CD4-positive, alpha-beta T cell (primary cell): ENCODE measurements around the gene PRAC1. TPM values are rescaled to one million over a fixed set of nuclear protein-coding genes. Genes with fewer than 3 reads are reported as not detected.

ENCODE experiments used
- ATAC-seq: fragments of 200-7000 bp; cut with Tn5 transposase; one replicate; pipeline ENCODE4 v1.10.0; 2022; ENCODE audit warnings: mild to moderate bottlenecking; ENCODE audit not compliant: poor library complexity
- CTCF ChIA-PET: fragments of 350-600 bp; sonication (Branson Sonifier 250); formaldehyde crosslinking; loops from one replicate; lab custom pipeline; 2021; ENCODE audit warnings: antibody characterized with exemption, inconsistent platforms; lab: Charles Lee
- POLR2A ChIA-PET: fragments of 350-600 bp; sonication (Branson Sonifier 250); formaldehyde crosslinking; loops from one replicate; lab custom pipeline; 2021; ENCODE audit warnings: antibody characterized with exemption, inconsistent platforms; lab: Charles Lee
- DNase-seq, 14 experiments: peaks; one replicate each; pipeline ENCODE4 v3.0.0-alpha.2; 2013 to 2020; ENCODE audit warnings: mixed read lengths in 2 of 14
- H3K27ac ChIP-seq, 2 donors: one replicate each; pipeline versions ENCODE4 v1.5.1 to v1.7.0; 2013; ENCODE audit warnings: low read length in 2 of 2, low read depth in 1 of 2, mild to moderate bottlenecking in 1 of 2
- H3K27me3 ChIP-seq, 2 experiments: 1 replicate in 1 of 2; 2 replicates in 1 of 2; pipeline versions ENCODE4 v1.6.1 to v1.7.0; 2013; ENCODE audit warnings: low read length in 2 of 2, control low read depth in 1 of 2, mild to moderate bottlenecking in 1 of 2, moderate library complexity in 1 of 2; ENCODE audit not compliant: insufficient read depth in 2 of 2, control insufficient read depth in 1 of 2
- H3K36me3 ChIP-seq: one replicate; pipeline ENCODE4 v1.6.1; 2013; ENCODE audit warnings: low read length, control low read depth; ENCODE audit not compliant: insufficient read depth
- H3K4me1 ChIP-seq: one replicate; pipeline ENCODE4 v1.6.1; 2013; ENCODE audit warnings: low read length, control low read depth; ENCODE audit not compliant: insufficient read depth
- H3K4me3 ChIP-seq: one replicate; pipeline ENCODE4 v1.5.1; 2013; ENCODE audit warnings: mild to moderate bottlenecking, low read length, moderate library complexity
- H3K9me3 ChIP-seq, 2 experiments: 1 replicate in 1 of 2; 2 replicates in 1 of 2; pipeline versions ENCODE4 v1.6.1 to v1.7.0; 2013; ENCODE audit warnings: low read length in 2 of 2, mild to moderate bottlenecking in 2 of 2, control low read depth in 1 of 2, moderate library complexity in 1 of 2; ENCODE audit not compliant: control insufficient read depth in 1 of 2, insufficient read depth in 1 of 2
- H3K27ac Mint-ChIP-seq: one replicate; pipeline ENCODE4 v1.8.0; 2020; ENCODE audit warnings: mixed read lengths
- H3K27me3 Mint-ChIP-seq: one replicate; pipeline ENCODE4 v1.8.0; 2021; ENCODE audit warnings: mixed read lengths
- H3K36me3 Mint-ChIP-seq: one replicate; pipeline ENCODE4 v1.8.0; 2021; ENCODE audit warnings: low read depth, mixed read lengths
- H3K4me1 Mint-ChIP-seq: one replicate; pipeline ENCODE4 v1.8.0; 2021; ENCODE audit warnings: low read depth, mixed read lengths
- H3K4me3 Mint-ChIP-seq: one replicate; pipeline ENCODE4 v1.8.0; 2020; ENCODE audit warnings: mild to moderate bottlenecking, mixed read lengths
- H3K9me3 Mint-ChIP-seq: one replicate; pipeline ENCODE4 v1.8.0; 2020; ENCODE audit warnings: mixed read lengths
- intact Hi-C, 2 experiments: fragments of 100-400 bp; cut with DNase I in 1 of 2; cut with micrococcal nuclease in 1 of 2; formaldehyde crosslinking; loops; one replicate each; pipeline versions ENCODE4 v1.15.1 to v1.9.0; 2023 to 2025; cut with DNase I, micrococcal nuclease
- total RNA-seq, 174 experiments: library from RNA in 2 of 174; stranded (reverse) in 2 of 174; gene quantifications; one replicate each; pipeline ENCODE4 v1.2.3 and lab custom pipeline; 2021 to 2026
- TF ChIP-seq, protein P1 (sequence below): fragments of 200-600 bp; IDR thresholded peaks from one replicate; pipeline ENCODE4 v1.8.0; 2022; ENCODE audit warnings: antibody characterized with exemption, mild to moderate bottlenecking

Gene PRAC1
- total RNA-seq, 2 experiments from 2014 or later: not detected

DNA sequence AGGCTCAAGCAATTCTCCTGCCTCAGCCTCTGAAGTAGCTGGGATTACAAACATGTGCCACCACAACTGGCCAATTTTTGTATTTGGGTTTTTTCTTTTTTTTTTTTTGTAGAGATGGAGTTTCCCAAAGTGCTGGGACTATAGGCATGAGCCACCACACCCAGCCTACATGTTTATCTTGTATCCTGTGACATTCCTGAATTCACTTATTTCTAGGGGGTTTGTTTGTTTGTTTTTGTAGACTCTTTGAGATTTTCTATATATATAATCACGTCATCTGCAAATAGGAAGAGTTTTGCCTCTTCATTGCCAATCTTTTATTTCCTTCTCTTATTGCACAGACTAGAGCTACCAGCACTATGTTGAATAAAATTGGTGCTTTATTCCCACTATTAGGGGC lies 29.1 kb downstream of the PRAC1 start:
- POLR2A ChIA-PET: interaction anchor here (1.0 kb wide), 1 partner anchor 186 kb away, joined by 3 read pairs; no protein-coding TSS in a partner anchor
- CTCF ChIA-PET: interaction anchor here (1.2 kb wide), 1 partner anchor 15 kb away, joined by 7 read pairs; no protein-coding TSS in a partner anchor

DNA sequence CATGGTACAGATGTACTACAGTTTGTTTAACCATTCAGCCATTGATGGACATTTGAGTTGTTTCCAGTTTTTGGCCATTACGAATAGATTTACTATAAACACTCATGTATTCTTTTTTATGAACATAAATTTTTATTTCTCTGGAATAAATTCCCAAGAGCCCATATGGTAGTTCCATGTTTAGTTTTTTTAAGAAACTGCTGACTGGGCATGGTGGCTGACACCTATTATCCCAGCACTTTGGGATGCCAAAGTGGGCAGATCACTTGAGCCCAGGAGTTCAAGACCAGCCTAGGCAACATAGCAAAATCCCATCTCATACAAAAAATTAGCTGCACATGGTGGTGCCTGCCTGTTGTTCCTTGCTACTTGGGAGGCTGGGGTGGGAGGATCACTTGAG lies 30.3 kb downstream of the PRAC1 start:
- H3K27ac ChIP-seq: no peak overlapping the region
- no peak overlapping the region for H3K4me3 Mint-ChIP-seq
- H3K36me3 ChIP-seq: no peaks in the 10 kb centered on the region
- CTCF ChIA-PET: interaction anchor here (1.2 kb wide), 1 partner anchor 13 kb away, joined by 7 read pairs; no protein-coding TSS in a partner anchor
- H3K9me3 Mint-ChIP-seq: no peaks in the 10 kb centered on the region
- H3K4me1 ChIP-seq: no peaks in the 10 kb centered on the region
- H3K36me3 Mint-ChIP-seq: no peaks in the 10 kb centered on the region
- POLR2A ChIA-PET: interaction anchor here (1.0 kb wide), 1 partner anchor 187 kb away, joined by 3 read pairs; no protein-coding TSS in a partner anchor
- ATAC-seq (no peak), DNase-seq (no peak)
- TF ChIP-seq, protein P1, sequence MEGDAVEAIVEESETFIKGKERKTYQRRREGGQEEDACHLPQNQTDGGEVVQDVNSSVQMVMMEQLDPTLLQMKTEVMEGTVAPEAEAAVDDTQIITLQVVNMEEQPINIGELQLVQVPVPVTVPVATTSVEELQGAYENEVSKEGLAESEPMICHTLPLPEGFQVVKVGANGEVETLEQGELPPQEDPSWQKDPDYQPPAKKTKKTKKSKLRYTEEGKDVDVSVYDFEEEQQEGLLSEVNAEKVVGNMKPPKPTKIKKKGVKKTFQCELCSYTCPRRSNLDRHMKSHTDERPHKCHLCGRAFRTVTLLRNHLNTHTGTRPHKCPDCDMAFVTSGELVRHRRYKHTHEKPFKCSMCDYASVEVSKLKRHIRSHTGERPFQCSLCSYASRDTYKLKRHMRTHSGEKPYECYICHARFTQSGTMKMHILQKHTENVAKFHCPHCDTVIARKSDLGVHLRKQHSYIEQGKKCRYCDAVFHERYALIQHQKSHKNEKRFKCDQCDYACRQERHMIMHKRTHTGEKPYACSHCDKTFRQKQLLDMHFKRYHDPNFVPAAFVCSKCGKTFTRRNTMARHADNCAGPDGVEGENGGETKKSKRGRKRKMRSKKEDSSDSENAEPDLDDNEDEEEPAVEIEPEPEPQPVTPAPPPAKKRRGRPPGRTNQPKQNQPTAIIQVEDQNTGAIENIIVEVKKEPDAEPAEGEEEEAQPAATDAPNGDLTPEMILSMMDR: no peak
- H3K27me3 Mint-ChIP-seq: peaks cover 43% of the 10 kb centered on the region
- H3K4me1 Mint-ChIP-seq: no peaks in the 10 kb centered on the region
- peaks cover 4 to 6% of the 10 kb centered on the region in 2 experiments for H3K9me3 ChIP-seq
- peaks cover 5 to 20% of the 10 kb centered on the region in 2 experiments for H3K27me3 ChIP-seq
- no peak overlapping the region for H3K27ac Mint-ChIP-seq
- intact Hi-C loops: no loop called here
- no peak overlapping the region for H3K4me3 ChIP-seq

More for the DNA sequence above, 29.1 kb downstream of the PRAC1 start:
- Mint-ChIP-seq H3K27me3 (peaks cover 54% of the 10 kb centered on the region), H3K4me1 (no peaks in the 10 kb centered on the region), H3K4me3 (no peak overlapping the region), H3K9me3 (no peaks in the 10 kb centered on the region), H3K27ac (no peak overlapping the region), H3K36me3 (no peaks in the 10 kb centered on the region)
- no peak for ATAC-seq
- peaks cover 4 to 6% of the 10 kb centered on the region in 2 experiments for H3K9me3 ChIP-seq
- no peak for DNase-seq
- H3K4me3 ChIP-seq: no peak overlapping the region
- no peak overlapping the region for H3K27ac ChIP-seq
- TF ChIP-seq, protein P1: no peak
- intact Hi-C loops: no loop called here
- H3K36me3 ChIP-seq: no peaks in the 10 kb centered on the region
- no peaks in the 10 kb centered on the region for H3K4me1 ChIP-seq
- peaks cover 9 to 20% of the 10 kb centered on the region in 2 experiments for H3K27me3 ChIP-seq

DNA sequence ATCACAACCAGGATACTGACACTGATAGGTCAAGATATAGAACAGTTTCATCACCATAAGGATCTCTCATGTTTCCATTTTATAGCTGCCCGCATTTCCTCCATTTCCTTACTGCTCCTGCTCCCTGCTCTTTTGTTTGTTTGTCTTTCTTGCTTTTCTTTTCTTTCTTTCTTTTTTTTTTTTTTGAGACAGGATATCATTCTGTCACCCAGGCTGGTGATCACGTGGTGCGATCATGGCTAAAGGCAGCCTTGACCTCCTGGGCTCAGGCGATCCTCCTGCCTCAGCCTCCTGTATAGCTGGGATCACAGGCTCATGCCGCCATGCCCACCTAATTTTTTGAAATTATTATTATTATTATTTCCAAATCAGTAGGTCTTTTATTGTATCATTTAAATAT lies 31.7 kb downstream of the PRAC1 start:
- Mint-ChIP-seq H3K9me3 (no peaks in the 10 kb centered on the region), H3K4me3 (no peak overlapping the region), H3K27ac (no peak overlapping the region), H3K36me3 (no peaks in the 10 kb centered on the region), H3K4me1 (no peaks in the 10 kb centered on the region), H3K27me3 (peaks cover 32% of the 10 kb centered on the region)
- TF ChIP-seq, protein P1: no peak
- Histone ChIP-seq H3K36me3 (no peaks in the 10 kb centered on the region), H3K4me3 (no peak overlapping the region), H3K9me3 (peaks cover 4 to 6% of the 10 kb centered on the region in 2 experiments), H3K27ac (no peak overlapping the region), H3K27me3 (peaks cover 4 to 11% of the 10 kb centered on the region in 2 experiments), H3K4me1 (no peaks in the 10 kb centered on the region)
- intact Hi-C loops: no loop called here
- no peak for ATAC-seq
- POLR2A ChIA-PET: no interaction called here
- CTCF ChIA-PET: interaction anchor here (1.3 kb wide), 1 partner anchor 12 kb away, joined by 6 read pairs; no protein-coding TSS in a partner anchor
- DNase-seq: no peak
